ENCODE data around the gene PPM1M.
A peak's percentile ranks its signal among the peaks of the same experiment; 100 is the strongest.

Gene PPM1M

DNA sequence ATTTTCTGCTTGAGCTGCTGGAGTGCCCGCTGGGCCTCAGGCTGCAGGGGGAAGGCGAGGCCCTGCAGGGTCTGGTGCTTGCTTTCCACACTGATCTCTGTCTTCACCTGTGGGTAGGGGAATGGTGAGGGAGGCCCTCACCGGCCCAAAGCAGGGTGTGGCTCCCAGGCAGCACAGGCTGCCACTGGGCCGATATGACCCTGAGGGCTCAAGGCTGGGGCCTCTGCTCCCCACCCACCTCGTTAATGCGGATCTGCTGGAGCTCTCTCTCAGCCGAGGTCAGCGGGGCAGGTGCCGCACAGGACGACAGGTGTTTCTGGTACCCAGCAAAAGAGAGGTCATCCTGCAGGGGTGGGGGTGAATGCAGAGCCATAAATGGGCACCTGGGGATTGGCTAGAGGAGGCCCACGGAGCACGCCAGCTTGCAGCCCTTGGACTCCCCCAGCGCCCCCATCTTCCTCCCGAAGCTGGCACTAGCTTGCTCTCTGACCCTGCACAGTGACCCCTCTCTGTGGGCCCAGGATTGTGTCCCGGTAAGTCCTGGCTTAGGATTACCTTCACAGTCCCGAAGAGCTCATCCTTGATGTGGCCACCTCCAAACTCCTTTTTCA lies 14.6 kb upstream of the PPM1M start:
- DNase-seq, result no peak

DNA sequence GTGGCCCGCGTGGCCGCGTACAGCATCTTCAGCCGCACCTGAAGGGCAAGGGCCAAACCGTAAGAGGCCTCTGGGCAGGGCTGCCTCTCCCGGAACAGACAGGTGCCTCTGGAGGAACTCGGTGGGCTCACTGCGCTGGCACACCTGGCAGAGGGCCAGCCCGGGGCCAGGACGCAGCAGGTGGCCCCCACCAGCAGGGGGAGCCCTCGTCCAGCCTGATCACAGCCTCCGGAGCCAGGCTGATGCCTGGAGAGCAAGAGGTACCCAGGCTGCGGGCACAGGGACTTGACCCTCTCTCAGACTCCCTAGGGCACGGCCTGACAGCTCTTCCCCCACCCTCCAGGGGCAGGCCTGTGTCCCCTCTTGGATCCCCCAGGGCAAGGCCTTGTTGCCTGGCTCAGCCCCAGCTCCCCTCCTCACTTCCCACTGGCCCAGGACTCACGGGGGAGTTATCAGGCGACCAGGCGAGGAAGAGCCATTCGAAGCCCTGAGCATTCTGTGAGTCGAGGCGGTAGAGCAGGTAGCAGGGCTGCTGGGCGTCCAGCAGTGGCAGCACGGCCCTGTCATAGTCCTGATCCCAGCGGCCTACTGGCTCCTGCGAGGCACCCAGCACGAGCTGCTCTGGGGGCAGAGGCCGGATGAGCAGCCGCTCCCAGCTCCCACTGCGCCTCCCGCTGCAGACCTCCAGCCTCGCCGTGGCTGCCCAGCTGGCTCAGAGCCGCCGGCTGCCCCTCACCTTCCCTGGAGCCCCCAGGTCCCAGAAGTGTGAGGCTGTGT lies 13.9 kb upstream of the PPM1M start:
- DNase-seq, result peak; percentile 76 to 88 (median 85)

DNA sequence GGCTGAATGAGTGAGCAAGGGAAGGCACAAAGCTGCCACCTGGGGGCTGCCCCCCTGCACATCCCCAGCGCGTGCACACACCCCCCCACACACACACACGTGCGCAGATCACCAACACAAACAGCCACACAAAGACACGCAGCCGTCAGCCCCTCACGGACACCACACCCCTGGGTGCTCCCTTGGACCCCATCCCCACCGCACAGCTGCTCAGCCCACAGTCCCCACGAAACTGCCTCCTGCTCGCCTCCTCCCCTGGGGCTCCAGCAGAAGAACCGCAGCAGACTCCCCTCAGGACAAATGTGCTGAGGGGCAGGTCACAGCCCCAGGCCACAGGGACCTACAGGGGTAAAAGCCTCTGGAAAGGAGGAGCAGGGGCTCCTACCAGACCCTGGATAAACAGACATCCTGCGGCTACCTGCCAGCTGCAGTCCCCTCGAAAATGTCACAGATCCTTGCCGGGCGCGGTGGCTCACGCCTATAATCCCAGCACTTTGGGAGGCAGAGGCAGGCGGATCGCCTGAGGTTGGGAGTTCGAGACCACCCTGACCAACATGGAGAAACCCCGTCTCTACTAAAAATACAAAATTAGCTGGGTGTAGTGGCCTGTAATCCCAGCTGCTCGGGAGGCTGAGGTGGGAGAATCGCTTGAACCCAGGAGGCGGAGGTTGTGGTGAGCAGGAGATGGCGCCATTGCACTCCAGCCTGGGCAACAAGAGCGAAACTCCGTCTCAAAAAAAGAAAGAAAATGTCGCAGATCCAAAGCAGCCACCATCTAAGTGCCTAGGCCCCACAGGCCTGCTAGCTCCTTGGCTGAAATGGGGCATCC lies 13.1 kb upstream of the PPM1M start:
- DNase-seq, result no peak

DNA sequence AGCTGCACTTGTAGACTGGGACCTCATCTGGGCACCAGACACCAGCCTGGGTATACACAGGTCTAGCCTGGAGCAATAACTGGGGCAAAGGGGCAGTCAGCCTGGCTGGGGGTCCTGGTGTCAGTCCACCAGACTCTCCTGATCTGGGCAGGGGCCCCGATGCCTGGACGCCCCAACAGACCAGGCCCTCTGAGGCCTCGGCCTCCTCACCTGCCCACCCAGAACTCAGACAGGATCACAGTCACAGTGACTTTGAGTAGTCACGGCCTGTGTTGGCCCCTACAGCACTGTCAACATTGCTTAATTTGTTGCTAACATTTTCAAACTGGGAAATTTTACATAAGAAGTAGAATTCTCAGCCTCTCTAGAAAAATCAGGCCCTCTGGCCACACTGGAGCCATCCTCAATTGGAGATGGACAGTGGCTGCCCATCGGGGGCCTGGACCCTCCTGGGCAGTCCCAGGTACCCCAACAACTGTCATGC lies 12.4 kb upstream of the PPM1M start:
- no peak for DNase-seq

DNA sequence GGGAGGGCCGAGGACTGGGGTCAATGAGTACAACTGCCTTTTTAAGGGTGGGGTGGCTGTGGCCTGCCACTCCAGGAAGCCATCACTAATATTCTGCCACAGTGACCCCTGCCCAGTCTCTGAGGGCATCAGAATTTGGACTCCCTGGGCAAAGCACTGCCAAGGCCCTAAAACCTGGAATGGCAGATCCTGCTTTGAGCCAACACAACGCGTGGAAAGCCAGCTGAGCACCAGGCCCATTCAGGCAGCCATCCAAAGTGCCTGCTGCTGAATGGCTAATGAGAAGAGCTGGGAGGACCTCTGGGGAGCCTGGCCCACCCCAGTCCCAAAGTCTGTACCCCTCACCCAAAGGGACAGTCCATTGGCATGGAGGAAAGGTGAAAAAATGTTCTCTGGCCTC lies 11.6 kb upstream of the PPM1M start:
- no peak for DNase-seq

DNA sequence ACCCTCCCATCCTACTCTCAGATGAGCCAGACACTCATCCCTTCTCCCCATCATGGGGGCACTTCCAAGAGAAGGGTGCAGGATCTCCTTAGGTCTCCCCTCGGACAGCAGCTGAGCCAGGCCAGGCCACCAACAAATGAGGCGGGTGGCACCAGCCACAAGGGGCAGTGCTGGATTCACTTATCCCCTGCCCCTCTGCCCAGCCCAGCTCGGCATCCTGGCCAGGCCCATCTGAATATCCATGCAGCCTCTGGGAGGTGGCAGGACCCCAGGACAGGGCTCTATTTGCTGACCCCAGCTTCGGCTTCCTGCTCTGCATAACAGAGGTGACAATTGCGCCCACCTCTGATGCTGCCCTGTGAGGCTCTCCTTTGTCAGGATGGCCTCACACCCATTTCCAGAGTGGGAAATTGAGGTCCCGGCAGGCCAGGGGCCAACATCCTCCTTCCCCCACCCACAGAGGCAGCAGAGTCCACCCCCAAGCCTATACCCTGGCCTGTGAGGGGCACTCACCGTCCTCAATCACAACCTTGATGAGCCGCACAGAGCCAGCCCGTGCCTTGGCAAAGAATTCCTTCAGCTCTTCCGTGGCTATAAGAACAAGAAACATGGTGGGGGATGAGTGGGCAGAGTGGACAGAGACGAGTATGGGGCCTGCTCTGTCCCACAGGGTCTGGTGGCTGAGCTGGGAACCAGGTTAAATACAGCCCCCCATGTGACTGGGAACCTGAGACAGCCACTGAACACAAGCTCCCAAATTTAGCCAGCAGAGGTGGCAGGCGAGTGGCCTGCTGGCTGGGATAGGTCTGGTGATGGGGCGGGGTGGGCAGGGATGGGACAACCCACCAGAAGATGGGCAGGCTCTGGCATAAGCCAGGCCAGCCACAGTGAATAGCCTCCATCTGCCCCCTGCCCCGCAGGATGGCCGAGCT lies 10.8 kb upstream of the PPM1M start:
- no peak for DNase-seq

DNA sequence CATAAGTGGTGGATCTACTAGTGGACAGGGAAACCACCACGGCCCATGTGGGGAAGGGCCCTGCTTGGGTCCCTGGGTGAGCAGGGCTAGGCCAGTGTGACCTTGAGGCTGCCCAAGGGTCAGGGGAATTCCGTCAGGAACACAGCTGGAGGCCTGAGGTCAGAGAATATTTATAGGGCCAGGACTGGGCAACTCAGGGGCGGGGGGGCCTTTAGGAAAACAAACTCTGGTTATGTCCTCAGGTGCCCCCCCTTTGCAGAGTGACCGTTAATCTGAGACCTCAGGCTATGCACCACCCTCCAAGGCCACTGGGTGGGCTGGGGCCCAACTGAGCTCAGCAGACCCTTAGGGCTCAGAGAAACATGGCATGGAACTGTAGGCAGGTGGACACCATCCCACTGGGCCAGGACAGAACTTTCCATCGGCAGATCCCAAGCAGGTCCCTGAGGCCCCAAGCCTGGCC lies 9.1 kb upstream of the PPM1M start:
- no peak for DNase-seq

DNA sequence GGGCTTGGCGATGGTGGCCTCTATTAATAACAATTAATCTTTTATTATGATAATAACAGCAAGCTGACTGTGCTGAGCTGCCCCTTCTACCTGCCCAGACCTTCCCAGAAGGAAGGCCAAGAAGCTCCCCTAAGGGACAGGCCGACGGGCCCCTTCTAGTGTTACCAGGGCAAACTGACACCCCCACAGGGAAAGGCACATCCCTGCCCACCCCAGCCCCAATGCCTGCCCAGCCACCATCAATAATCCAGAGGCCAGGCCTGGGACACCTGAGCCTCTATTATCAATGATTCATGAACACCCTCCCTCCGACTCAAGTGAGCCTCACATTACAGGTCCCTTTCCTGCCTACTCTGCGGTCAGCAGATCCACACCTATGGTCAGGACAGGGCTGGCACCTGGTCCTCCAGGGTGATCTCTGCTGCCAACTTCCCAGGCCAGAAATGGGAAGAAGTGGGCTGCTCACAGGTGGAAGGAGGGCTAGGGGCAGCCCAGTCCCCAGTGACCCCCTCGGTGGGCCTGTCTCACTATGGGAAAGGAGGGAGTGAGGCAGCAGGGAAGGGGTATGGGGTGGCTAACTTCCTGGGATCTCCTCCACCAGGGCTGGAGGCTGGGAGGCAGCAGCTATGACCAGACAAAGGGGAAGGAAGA lies 8.4 kb upstream of the PPM1M start:
- no peak for DNase-seq

DNA sequence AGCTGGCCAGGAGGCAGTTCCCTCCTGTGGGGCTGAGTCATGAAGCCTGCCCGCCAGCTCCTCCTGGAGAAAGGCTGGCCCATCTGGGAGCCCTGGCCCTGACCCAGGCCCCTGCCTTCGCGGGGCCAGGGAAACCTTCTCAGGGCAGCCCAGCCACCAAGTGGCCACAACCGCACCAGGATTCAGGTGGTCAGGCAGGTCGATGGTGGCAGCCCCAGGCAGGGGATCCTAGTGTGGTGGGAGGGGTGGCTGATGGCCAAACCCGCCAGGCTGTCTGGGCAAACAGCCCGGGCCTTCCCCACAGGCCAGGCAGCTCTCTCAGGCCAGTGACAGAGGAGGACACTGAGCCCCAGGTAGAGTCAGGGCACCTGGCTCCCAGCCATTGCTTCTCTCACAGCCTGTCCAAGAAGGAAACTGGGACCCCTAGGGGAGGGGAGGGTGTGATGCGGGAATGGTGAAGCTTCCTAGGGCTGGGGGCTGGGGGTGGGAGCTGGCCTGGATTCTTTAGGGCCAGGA lies 7.8 kb upstream of the PPM1M start:
- no peak for DNase-seq

DNA sequence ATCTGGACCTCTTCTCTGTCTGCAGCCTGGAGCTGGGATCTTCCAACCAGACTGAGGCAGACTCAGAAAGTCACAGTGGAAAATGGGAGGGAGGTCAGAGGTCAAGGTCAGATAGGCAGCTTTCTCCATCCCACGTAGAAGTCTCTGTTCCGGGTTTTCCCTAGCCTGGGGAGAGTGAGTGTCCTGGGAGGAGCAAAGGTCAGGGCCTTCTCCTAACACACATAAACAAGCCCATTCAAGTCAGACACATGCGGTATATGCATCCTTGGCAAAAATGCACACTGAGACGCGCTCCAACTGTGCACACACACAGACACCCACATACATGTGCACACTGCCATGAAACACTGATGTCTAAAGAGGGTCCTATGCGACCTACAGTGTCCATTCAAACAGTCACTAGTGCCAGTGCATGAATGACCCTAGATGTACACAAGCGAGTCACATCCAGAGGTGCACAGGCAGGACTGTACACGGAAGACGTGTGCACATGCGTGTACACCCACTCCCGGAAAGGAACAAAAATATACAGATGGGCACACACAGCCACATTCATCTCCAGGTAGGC lies 7.3 kb upstream of the PPM1M start:
- DNase-seq, result no peak

DNA sequence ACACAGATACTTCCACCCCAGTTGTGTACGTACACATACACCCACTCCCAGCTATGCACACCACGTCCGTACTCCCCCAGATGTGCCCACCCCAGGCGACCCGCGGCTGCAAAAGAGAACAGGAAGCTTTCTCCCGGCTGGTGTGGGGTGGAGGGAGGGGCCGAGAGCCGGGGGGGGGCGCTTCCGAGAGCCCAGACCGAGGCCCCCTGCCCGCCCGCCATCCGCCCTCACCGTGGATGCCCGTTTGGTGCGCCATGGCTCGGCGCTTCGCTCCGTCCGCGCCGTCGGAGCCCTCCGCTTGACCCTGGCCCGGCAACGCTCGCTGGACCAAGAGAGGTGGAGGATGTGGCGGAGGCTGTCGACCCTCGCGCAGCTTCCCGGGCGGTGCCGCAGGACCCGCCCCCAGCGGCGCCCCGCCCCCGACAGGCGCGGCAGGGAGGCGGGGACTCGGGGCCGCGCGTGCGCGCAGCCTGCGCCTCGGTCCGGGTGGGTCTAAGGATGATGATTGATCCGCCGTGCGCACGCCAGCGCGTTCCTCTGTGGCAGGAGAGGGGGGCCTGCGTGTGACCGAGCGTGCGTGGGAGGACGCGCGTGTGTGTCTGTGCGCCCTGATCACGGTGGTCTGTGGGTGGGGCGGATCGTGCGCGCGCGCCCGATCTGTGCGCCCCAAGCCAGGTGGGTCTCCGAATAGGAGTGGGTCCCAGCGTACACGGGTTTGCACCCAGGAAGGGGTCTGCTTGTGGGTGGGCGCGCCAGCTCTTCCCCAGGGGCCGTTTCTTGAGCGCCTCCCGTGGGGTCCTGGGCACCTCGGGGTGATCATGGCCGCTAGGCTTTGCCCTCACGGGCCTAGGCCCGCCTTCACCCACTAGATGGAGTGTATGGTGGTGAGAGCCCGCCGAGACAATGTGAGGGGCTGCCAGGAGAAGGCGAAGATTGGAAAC lies 6.5 kb upstream of the PPM1M start, which contains the start of gene TWF2:
TSS of gene TWF2 (minus strand) at position 398 of the 941 bp plus-strand sequence. CDS start at position 256, 142 bp downstream.
- DNase-seq, result peak; percentile 73 to 87 (median 77)

DNA sequence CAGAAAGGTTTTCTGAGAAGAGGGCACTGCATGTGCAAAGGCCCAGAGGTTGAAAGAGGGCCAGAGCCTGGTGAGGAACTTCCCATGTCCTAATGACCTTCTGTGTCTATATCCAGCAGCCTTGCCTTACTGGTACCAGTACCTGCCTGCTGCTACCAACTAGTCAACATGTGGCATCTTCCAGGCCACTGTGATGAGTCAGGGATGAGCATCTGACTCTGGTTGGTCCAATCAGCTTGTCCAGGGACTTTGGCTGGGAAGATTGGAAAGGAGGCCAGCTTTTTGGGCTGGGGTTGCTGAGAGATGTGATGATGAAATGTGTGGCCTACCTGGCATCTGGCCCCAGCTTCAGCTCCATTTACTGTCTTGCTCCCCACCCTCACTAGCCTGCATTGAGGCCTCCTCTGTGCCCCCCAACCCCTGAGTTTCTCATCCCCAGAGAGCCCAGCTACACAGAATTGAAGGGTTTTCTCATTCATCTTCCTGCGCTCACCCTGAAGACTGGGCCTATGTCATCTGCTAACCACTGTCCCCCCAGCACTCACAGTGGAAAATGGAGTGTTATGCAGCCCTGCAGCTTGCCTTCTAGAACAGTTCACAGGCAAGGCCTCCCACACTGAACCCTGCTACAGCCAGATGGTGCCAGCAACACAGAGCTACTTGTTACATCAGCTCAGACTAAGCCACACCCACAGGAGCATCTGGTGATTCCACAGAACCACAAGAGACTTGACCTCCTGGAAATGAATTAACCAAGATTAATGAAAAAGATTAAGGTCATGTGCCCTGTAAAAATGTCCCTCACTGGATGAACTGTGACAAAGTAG lies 5.3 kb upstream of the PPM1M start:
- DNase-seq, result peak in 3 of 5 donors; percentile 35 to 93 (median 39)

DNA sequence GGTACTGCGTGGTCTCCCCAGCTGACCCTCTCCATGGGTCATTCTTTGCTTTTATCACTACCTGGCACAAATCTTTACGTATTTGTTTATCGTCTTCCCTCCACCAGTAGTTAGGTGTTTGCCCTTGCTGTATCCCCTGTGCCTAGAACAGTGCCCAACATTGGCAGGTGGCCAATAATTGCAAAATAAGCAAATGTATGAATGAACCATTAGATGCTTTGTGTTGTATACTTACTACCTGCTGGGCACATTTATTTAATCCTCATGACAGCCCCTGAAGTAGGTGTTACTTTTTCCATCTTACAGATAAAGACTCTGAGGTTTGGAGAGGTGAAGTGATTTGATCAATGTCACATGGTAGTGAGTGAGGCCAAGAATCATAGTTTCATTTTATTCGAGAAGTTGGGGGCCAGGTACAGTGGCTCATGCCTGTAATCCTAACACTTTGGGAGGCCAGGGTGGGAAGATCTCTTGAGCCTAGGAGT lies 4.6 kb upstream of the PPM1M start:
- no peak for DNase-seq

DNA sequence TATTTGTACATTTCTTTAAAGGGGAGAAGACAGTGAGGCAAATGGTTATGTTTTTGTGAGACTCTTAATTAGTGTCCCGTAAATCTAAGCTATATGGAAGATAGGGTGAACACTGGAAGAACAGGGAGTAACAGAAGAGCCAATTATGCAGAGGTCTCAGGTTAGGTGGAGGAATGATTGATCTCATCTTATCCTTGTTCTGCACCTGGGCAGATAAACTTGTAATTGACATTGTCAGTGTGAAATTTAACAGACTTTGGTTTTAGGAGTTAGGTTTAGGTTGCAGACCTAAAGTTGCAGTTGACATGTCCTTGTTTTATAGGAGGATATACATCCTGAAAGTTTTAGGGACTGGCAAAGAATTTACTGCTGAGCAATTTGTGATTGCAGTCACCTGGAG lies 3.5 kb upstream of the PPM1M start:
- no peak for DNase-seq

DNA sequence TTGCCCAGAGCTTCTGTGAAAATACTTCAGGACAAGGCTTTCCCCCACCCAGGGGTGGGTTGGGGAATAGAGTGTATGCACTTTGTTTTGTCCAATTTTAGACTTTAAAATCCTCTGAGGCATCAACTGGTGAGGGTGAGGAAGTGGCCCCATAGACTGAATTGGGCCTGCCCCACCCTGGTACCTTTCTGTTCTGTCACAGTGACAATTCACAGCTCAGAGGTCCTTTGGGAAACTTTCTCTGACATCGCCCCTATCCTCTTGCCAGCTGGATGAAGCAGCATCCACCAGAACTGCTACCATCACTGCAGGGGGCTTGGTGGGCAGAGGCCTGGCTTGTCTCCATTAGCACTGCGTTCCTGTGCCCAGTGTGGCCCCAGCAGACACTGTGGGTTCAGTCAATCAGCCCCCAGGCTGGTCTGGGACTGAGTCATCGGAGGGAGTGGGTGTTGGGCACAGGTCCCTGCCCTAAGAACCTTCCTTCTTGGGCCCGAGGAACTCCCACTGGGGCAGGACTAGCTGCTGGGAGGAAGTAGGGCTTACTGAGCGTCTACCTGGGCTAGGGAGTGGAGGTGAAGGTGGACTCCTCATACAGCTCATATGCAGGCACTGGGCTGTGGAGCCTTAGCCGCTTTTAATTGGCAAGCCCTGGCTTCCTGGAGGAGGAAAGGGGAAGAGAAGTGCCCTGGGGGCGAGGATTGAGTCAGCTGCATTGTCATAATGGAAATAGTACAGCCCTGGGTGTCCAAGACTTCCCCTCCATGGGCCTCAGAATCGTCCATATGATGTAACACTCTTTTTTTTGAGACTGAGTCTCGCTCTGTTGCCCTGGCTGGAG lies 1.5 kb upstream of the PPM1M start:
- DNase-seq, result peak in 1 of 5 donors; percentile 84

DNA sequence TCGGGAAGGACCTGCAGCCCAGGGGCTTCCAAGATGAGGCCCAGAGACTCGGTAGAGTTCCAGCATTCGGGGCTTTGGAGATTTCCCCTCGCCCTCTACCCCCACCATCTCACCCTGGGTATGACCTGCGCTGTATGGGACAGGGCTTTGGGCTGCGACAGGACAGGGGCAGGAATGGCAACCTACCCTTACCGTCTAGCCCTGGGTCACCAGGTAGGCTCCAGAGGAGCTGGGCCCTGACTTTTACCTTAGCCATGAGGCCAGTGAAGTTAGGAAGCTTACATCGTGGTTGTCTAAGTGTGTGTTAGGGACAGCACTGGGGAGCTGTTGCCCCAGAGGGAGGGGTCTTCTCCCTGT lies 683 bp downstream of the PPM1M start:
- DNase-seq, result no peak

DNA sequence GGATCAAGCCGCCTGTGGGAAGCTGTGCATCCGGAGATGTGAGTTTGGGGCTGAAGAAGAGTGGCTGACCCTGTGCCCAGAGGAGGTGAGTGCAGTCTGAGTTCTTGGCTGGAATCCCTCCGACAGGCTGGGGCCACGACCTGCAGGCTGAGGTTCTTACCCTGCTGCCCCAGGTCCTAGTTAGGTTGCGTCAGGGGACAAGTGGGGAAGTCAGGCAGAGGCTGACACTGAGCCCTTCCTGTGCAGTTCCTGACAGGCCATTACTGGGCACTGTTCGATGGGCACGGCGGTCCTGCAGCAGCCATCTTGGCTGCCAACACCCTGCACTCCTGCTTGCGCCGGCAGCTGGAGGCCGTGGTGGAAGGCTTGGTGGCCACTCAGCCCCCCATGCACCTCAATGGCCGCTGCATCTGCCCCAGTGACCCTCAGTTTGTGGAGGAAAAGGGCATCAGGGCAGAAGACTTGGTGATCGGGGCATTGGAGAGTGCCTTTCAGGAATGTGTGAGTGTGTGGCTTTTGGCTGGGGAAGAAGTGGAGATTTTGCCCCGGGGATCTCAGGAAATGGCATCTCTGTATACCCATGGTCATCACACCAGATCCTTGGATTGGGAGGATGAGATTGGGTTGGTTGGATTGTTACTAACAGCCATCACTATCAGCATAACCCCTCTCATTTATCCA lies 1.3 kb downstream of the PPM1M start:
- DNase-seq, result peak in 1 of 5 donors; percentile 50
